Measurements from ENCODE around the gene PCDHB9.
"Not testable (repeated sequence)": the region's sequence is repeated elsewhere in the genome, so short reads cannot be mapped to it uniquely, and the experiment has no call there.

The PCDHB9 gene

DNA sequence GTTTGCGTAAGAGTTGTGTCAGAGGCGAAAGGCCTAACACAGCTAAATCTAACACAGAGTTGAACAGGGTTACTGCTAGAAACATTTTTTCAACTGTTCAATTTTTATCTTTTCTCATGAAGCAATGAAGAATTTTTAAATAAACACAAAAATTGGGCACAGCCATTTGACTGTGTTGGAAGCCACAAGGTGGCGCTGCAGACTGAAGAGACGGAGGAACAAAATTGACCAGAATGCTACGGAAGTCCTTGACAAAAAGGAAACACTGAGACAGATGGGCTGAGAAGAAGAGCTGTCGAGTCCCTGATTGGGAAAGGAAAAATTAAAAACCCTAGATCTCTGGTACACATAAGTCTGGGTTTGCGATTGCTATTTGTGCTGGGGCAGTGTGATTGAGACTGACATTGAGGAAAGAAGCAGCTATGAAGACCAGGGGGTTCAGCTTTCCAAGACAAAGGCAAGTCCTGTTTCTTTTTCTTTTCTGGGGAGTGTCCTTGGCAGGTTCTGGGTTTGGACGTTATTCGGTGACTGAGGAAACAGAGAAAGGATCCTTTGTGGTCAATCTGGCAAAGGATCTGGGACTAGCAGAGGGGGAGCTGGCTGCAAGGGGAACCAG is at the start of gene PCDHB9:
TSS of gene PCDHB9 (plus strand) at position 265 of the 616 bp plus-strand sequence. CDS start at position 423, 158 bp downstream.
- H3K4me1 ChIP-seq (ENCODE audit: insufficient read depth, low read length): no peaks in the 10 kb centered on the region
- 0 out of 2 replicates have a peak, but pooled peaks cover 3% of the 10 kb centered on the region for H3K9me3 ChIP-seq (ENCODE audit: control insufficient read depth, insufficient read depth, low read length)
- no peaks in the 10 kb centered on the region for H3K36me3 ChIP-seq (ENCODE audit: insufficient read depth, low read length)
- H3K9ac ChIP-seq (ENCODE audit: low read depth, low read length): no peak within 1 kb of the TSS

DNA sequence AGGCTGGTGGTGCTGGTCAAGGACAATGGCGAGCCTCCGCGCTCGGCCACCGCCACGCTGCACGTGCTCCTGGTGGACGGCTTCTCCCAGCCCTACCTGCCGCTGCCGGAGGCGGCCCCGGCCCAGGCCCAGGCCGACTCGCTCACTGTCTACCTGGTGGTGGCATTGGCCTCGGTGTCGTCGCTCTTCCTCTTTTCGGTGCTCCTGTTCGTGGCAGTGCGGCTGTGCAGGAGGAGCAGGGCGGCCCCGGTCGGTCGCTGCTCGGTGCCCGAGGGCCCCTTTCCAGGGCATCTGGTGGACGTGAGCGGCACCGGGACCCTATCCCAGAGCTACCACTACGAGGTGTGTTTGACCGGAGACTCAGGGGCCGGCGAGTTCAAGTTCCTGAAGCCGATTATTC is 49.6 kb upstream of the PCDHB9 start:
- H3K9me3 ChIP-seq (ENCODE audit: control insufficient read depth, insufficient read depth, low read length); H3K4me1 ChIP-seq (ENCODE audit: insufficient read depth, low read length); H3K9ac ChIP-seq (ENCODE audit: low read depth, low read length); H3K36me3 ChIP-seq (ENCODE audit: insufficient read depth, low read length): not testable (repeated sequence)

DNA sequence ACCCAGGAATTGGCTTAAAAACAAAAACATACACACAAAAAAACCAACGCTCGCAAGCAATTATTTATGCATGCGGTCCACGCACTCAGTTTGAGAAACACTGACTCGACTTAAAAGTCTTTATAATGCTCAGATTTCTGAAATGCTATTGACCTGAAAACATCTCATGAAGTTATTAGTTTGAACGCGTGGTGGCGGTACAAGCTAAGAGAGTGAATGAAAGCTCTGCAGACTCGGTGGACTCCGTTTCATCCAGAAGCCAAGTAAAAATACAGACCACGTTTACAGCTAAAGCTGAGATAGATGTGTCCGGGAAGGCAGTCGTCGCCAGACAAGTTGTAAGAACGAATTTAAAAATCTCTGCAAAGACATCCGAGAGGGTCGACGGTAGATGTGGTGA is 37.1 kb upstream of the PCDHB9 start, which contains the start of gene PCDHB6:
TSS of gene PCDHB6 (plus strand) at position 246 of the 400 bp plus-strand sequence. CDS start 201 bp downstream, outside the sequence.
- H3K9me3 ChIP-seq (ENCODE audit: control insufficient read depth, insufficient read depth, low read length): no peaks in the 10 kb centered on the region
- H3K4me1 ChIP-seq (ENCODE audit: insufficient read depth, low read length): no peaks in the 10 kb centered on the region
- H3K9ac ChIP-seq (ENCODE audit: low read depth, low read length): no peak within 1 kb of the TSS
- H3K36me3 ChIP-seq (ENCODE audit: insufficient read depth, low read length): no peaks in the 10 kb centered on the region

DNA sequence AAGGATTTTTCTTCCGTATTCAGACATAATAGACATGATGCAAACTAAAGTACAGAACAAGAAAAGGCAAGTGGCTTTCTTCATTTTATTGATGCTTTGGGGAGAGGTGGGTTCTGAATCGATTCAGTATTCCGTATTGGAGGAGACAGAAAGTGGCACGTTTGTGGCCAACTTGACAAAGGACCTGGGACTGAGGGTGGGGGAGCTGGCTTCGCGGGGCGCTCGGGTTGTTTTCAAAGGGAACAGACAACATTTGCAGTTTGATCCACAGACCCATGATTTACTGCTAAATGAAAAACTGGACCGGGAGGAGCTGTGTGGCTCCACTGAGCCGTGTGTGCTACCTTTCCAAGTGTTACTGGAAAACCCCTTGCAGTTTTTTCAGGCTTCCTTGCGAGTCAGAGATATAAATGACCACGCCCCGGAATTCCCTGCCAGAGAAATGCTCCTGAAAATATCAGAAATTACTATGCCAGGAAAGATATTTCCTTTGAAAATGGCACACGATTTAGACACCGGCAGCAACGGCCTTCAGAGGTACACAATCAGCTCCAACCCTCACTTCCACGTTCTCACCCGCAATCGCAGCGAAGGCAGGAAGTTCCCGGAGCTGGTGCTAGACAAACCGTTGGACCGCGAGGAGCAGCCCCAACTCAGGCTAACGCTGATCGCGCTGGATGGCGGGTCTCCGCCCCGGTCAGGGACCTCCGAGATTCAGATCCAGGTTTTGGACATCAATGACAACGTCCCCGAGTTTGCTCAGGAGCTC is 36.6 kb upstream of the PCDHB9 start:
- Histone ChIP-seq H3K9me3 (ENCODE audit: control insufficient read depth, insufficient read depth, low read length) (no peaks in the 10 kb centered on the region), H3K4me1 (ENCODE audit: insufficient read depth, low read length) (no peaks in the 10 kb centered on the region), H3K9ac (ENCODE audit: low read depth, low read length) (no peak overlapping the region), H3K36me3 (ENCODE audit: insufficient read depth, low read length) (no peaks in the 10 kb centered on the region)

DNA sequence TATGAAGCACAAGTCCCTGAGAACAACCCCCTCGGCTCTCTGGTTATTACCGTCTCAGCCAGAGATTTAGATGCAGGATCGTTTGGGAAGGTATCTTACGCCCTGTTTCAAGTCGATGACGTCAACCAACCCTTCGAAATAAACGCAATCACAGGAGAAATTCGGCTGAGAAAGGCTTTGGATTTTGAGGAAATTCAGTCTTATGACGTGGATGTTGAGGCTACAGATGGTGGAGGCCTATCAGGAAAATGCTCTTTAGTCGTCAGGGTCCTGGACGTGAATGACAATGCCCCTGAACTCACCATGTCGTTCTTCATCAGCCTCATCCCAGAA is 36.0 kb upstream of the PCDHB9 start:
- H3K36me3 ChIP-seq (ENCODE audit: insufficient read depth, low read length): no peaks in the 10 kb centered on the region
- no peaks in the 10 kb centered on the region for H3K9me3 ChIP-seq (ENCODE audit: control insufficient read depth, insufficient read depth, low read length)
- no peak overlapping the region for H3K9ac ChIP-seq (ENCODE audit: low read depth, low read length)
- no peaks in the 10 kb centered on the region for H3K4me1 ChIP-seq (ENCODE audit: insufficient read depth, low read length)

DNA sequence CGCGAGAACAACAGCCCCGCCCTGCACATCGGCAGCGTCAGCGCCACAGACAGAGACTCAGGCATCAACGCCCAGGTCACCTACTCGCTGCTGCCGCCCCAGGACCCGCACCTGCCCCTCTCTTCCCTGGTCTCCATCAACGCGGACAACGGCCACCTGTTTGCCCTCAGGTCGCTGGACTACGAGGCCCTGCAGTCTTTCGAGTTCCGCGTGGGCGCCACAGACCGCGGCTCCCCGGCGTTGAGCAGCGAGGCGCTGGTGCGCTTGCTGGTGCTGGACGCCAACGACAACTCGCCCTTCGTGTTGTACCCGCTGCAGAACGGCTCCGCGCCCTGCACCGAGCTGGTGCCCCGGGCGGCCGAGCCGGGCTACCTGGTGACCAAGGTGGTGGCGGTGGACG is 35.3 kb upstream of the PCDHB9 start:
- H3K4me1 ChIP-seq (ENCODE audit: insufficient read depth, low read length); H3K9me3 ChIP-seq (ENCODE audit: control insufficient read depth, insufficient read depth, low read length); H3K36me3 ChIP-seq (ENCODE audit: insufficient read depth, low read length); H3K9ac ChIP-seq (ENCODE audit: low read depth, low read length): not testable (repeated sequence)

DNA sequence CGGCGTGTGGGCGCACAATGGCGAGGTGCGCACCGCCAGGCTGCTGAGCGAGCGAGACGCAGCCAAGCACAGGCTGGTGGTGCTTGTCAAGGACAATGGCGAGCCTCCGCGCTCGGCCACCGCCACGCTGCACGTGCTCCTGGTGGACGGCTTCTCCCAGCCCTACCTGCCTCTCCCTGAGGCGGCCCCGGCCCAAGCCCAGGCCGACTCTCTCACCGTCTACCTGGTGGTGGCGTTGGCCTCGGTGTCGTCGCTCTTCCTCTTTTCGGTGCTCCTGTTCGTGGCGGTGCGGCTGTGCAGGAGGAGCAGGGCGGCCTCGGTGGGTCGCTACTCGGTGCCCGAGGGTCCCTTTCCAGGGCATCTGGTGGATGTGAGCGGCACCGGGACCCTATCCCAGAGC is 34.9 kb upstream of the PCDHB9 start:
- not testable (repeated sequence) for H3K9me3 ChIP-seq (ENCODE audit: control insufficient read depth, insufficient read depth, low read length); H3K9ac ChIP-seq (ENCODE audit: low read depth, low read length); H3K4me1 ChIP-seq (ENCODE audit: insufficient read depth, low read length); H3K36me3 ChIP-seq (ENCODE audit: insufficient read depth, low read length)

DNA sequence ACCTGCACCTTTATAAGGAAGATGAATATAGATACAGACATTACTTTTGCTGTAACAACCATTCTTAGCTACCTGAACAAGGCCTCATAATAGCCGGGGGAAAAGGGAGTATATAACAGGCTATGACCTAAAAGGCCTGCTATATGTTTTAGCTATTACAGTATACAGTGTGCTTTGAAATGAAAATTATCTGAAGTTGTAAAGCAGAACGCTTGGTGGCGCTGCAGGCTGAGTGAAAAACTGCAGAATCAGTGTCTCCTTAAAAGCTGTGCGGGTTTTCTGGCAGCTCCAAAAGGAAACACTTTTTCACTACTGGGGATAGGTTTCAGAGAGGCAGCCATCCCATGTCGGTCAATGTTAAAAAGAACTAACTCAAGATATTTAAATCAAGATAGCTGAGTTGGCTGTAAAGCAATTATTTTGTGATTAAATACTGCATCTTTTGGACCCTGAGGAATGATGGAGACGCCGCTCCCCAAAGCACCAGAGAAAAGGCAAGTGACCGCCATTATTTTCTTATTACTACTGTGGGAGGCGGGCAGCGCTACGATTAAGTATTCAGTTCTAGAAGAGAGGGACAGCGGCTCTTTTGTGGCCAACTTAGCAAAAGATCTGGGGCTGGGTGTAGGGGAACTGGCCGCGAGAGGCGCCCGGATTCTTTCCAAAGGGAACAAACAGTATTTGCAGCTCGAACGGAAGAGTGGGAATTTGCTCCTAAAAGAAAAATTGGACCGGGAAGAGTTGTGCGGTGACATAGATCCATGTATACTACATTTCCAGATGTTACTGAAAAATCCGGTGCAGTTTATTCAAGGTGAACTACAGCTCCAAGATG is 31.2 kb upstream of the PCDHB9 start:
- no peaks in the 10 kb centered on the region for H3K36me3 ChIP-seq (ENCODE audit: insufficient read depth, low read length)
- H3K4me1 ChIP-seq (ENCODE audit: insufficient read depth, low read length): no peaks in the 10 kb centered on the region
- peak overlapping the region; percentile 41 for H3K9ac ChIP-seq (ENCODE audit: low read depth, low read length)
- no peaks in the 10 kb centered on the region for H3K9me3 ChIP-seq (ENCODE audit: control insufficient read depth, insufficient read depth, low read length)

DNA sequence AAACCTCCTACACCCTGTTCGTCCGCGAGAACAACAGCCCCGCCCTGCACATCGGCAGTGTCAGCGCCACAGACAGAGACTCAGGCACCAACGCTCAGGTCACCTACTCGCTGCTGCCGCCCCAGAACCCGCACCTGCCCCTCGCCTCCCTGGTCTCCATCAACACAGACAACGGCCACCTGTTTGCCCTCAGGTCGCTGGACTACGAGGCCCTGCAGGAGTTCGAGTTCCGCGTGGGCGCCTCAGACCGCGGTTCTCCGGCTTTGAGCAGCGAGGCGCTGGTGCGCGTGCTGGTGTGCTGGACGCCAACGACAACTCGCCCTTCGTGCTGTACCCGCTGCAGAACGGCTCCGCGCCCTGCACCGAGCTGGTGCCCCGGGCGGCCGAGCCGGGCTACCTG is 29.6 kb upstream of the PCDHB9 start:
- not testable (repeated sequence) for H3K36me3 ChIP-seq (ENCODE audit: insufficient read depth, low read length); H3K9me3 ChIP-seq (ENCODE audit: control insufficient read depth, insufficient read depth, low read length); H3K4me1 ChIP-seq (ENCODE audit: insufficient read depth, low read length); H3K9ac ChIP-seq (ENCODE audit: low read depth, low read length)

DNA sequence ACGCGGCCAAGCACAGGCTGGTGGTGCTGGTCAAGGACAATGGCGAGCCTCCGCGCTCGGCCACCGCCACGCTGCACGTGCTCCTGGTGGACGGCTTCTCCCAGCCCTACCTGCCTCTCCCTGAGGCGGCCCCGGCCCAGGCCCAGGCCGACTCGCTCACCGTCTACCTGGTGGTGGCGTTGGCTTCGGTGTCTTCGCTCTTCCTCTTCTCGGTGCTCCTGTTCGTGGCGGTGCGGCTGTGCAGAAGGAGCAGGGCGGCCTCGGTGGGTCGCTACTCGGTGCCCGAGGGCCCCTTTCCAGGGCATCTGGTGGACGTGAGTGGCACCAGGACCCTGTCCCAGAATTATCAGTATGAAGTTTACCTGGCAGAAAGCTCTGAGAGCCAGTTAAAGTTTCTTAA is 29.1 kb upstream of the PCDHB9 start:
- H3K9me3 ChIP-seq (ENCODE audit: control insufficient read depth, insufficient read depth, low read length); H3K36me3 ChIP-seq (ENCODE audit: insufficient read depth, low read length); H3K9ac ChIP-seq (ENCODE audit: low read depth, low read length); H3K4me1 ChIP-seq (ENCODE audit: insufficient read depth, low read length): not testable (repeated sequence)

DNA sequence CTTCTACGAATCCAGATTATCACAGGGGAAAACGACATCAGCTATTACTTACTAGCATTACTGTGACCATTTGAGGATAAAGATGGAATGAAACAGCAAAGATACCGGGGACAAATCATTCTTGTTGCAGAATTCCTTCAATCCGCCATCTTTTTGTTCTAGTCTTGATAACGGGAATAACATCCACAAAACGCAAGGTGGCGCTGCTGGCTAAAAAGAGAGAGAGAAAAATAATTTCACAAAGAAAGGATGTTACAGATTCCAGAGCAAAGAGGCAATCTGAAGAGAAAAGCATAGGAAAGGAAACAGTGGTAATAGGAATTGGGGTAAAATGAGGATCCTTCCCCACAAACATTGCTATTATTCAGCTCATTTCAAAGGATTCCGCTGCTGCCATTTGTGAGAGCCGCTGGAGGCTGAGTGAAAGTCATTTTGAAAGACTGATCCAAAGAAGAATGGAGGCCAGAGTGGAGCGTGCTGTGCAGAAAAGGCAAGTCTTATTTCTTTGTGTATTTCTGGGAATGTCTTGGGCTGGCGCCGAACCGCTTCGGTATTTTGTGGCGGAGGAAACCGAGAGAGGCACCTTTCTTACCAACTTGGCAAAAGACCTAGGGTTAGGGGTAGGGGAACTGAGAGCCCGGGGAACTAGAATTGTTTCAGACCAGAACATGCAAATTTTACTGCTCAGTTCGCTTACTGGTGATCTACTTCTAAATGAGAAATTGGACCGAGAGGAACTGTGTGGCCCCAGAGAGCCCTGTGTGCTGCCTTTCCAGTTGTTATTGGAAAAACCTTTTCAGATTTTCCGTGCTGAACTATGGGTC is 14.4 kb upstream of the PCDHB9 start, which contains the start of gene PCDHB7:
TSS of gene PCDHB7 (plus strand) at position 264 of the 824 bp plus-strand sequence. CDS start at position 456, 192 bp downstream.
- Histone ChIP-seq H3K9me3 (ENCODE audit: control insufficient read depth, insufficient read depth, low read length) (no peaks in the 10 kb centered on the region; the same call in 1 of the 2 replicates), H3K4me1 (ENCODE audit: insufficient read depth, low read length) (no peaks in the 10 kb centered on the region), H3K36me3 (ENCODE audit: insufficient read depth, low read length) (no peaks in the 10 kb centered on the region), H3K9ac (ENCODE audit: low read depth, low read length) (no peak within 1 kb of the TSS)

DNA sequence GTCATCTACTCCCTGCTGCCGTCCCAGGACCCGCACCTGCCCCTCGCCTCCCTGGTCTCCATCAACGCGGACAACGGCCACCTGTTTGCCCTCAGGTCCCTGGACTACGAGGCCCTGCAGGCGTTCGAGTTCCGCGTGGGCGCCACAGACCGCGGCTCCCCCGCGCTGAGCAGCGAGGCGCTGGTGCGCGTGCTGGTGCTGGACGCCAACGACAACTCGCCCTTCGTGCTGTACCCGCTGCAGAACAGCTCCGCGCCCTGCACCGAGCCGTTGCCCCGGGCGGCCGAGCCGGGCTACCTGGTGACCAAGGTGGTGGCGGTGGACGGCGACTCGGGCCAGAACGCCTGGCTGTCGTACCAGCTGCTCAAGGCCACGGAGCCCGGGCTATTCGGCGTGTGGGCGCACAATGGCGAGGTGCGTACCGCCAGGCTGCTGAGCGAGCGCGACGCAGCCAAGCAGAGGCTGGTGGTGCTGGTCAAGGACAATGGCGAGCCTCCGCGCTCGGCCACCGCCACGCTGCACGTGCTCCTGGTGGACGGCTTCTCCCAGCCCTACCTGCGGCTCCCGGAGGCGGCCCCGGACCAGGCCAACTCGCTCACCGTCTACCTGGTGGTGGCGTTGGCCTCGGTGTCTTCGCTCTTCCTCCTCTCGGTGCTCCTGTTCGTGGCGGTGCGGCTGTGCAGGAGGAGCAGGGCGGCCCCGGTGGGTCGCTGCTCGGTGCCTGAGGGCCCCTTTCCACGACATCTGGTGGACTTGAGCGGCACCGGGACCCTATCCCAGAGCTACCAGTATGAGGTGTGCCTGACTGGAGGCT is 12.5 kb upstream of the PCDHB9 start:
- not testable (repeated sequence) for H3K9me3 ChIP-seq (ENCODE audit: control insufficient read depth, insufficient read depth, low read length); H3K9ac ChIP-seq (ENCODE audit: low read depth, low read length); H3K36me3 ChIP-seq (ENCODE audit: insufficient read depth, low read length); H3K4me1 ChIP-seq (ENCODE audit: insufficient read depth, low read length)

DNA sequence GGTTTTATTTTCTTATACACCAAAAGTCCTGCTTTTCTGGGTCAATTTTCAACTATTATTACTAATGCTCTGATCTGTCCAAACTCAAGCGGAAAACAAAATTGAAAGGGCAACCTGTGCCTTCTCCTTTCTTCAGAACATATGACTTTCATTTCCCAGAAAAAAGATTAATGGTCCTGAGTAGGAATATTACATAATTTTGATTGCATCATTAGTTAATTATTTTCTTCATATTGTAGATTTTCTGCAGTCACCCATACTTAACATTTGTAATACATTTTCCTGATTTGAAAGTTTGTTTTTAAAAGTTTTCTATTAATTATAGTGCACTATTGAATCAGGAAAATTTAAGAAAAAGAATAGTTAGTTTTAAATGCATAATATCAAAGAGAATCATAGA is 11.0 kb upstream of the PCDHB9 start:
- no peaks in the 10 kb centered on the region for H3K4me1 ChIP-seq (ENCODE audit: insufficient read depth, low read length)
- no peaks in the 10 kb centered on the region; the same call in 1 of the 2 replicates for H3K9me3 ChIP-seq (ENCODE audit: control insufficient read depth, insufficient read depth, low read length)
- no peak overlapping the region for H3K9ac ChIP-seq (ENCODE audit: low read depth, low read length)
- H3K36me3 ChIP-seq (ENCODE audit: insufficient read depth, low read length): no peaks in the 10 kb centered on the region
